Endothelial cell (in vitro differentiated cells): ENCODE measurements around the gene TEX35. TPM values are rescaled to one million over a fixed set of nuclear protein-coding genes. Genes with fewer than 3 reads are reported as not detected.

Experiments used
- DNase-seq: peaks from one replicate; pipeline ENCODE4 v3.0.0; 2021; ENCODE audit warnings: low spot score
- H3K27ac Mint-ChIP-seq: one replicate; pipeline ENCODE4 v1.8.0; 2021; ENCODE audit warnings: mixed read lengths, inconsistent platforms; ENCODE audit not compliant: unreplicated experiment
- H3K27me3 Mint-ChIP-seq: one replicate; pipeline ENCODE4 v1.8.0; 2021; ENCODE audit warnings: mild to moderate bottlenecking, moderate library complexity, mixed read lengths, inconsistent platforms; ENCODE audit not compliant: unreplicated experiment
- H3K36me3 Mint-ChIP-seq: one replicate; pipeline ENCODE4 v1.8.0; 2021; ENCODE audit warnings: mild to moderate bottlenecking, low read depth, mixed read lengths, inconsistent platforms; ENCODE audit not compliant: unreplicated experiment
- H3K4me1 Mint-ChIP-seq: one replicate; pipeline ENCODE4 v1.8.0; 2021; ENCODE audit warnings: mild to moderate bottlenecking, mixed read lengths, inconsistent platforms; ENCODE audit not compliant: unreplicated experiment
- H3K4me3 Mint-ChIP-seq: one replicate; pipeline ENCODE4 v1.8.0; 2021; ENCODE audit warnings: mild to moderate bottlenecking, mixed read lengths, inconsistent platforms; ENCODE audit not compliant: unreplicated experiment
- H3K9me3 Mint-ChIP-seq: one replicate; pipeline ENCODE4 v1.8.0; 2021; ENCODE audit warnings: mixed read lengths, inconsistent platforms; ENCODE audit not compliant: unreplicated experiment
- CTCF ChIP-seq: fragments of 200-600 bp; sonication (generic); IDR thresholded peaks from one replicate; pipeline ENCODE4 v1.5.0; 2021; ENCODE audit warnings: antibody characterized with exemption; ENCODE audit not compliant: unreplicated experiment
- long read RNA-seq: library from polyadenylated mRNA; unstranded; transcript quantifications from one replicate; pipeline ENCODE4 v2.0.0, GENCODE V29; 2020; ENCODE audit not compliant: unreplicated experiment
- total RNA-seq: library from RNA; stranded (reverse); fragmentation: NEBNext Ultra II Directional; extraction: Animal tissue kit (Norgen Biotek cat#: 25700); gene quantifications from one replicate; pipeline ENCODE4 v1.2.1, GENCODE V29; 2021; ENCODE audit not compliant: unreplicated experiment

TEX35 gene
- not detected for total RNA-seq
- long read RNA-seq: 0 reads

DNA sequence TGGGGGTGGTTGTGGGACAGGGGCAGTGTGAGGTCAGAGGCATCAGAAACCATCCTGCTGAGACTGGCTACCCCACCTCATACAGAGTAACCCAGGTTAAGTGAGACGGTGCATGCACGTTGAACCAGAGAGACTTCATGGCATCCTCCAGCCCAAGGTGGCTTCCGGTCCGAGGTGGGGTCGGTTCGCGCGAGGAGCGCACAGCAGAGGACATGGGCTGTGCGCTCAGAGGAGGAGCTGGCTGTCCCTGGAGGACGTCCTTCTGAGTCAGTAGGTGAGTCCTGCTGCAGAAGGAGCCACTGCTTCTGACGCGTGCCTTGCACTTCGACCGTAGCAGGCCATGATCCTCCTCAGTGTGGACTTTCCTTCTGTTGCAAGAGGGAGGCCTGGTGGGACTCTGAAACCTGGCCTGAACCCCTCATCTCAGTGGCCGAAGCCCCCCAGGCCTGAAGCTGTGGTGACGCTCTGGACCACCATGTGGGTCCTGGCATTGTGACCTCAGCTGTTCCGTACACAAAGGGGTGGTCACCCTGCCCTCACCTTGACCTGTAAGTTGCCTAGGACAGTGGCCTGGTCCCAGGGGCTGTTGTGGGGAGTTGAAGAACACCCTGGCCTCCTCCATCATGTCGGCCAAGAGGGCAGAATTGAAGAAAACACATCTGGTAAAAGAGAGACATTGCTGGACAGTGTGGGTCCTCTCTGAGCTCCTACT lies at the start of gene TEX35:
TEX35 (plus strand) TSS at position 544 of the 712 bp plus-strand sequence; CDS start at position 624, 80 bp downstream.
- no peak within 1 kb of the TSS for H3K4me3 Mint-ChIP-seq
- TF ChIP-seq CTCF: no peak
- H3K27ac Mint-ChIP-seq: no peak within 1 kb of the TSS
- no peaks in the 10 kb centered on the region for H3K36me3 Mint-ChIP-seq
- H3K9me3 Mint-ChIP-seq: no peaks in the 10 kb centered on the region
- H3K27me3 Mint-ChIP-seq: peaks cover 7% of the 10 kb centered on the region
- DNase-seq: no peak
- H3K4me1 Mint-ChIP-seq: no peaks in the 10 kb centered on the region

DNA sequence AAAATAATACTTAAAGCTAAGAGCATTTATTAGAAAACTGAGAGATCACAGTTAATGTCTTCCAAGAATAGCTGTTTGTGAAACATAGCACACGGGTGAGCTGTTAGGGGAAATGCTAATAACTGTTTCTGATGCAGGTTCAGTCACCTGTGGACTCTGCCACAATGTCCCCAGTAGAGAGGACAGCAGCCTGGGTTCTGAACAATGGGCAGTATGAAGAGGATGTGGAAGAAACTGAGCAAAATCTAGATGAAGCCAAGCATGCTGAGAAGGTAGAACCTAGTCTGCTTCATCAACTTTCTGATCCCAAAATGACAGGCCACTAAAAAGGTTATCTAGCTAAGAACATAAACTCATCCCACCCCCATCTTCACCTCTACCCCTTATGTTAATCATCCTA lies 48.8 kb upstream of the TEX35 start:
- DNase-seq: no peak
- Mint-ChIP-seq H3K27ac (no peak overlapping the region), H3K36me3 (peaks cover 34% of the 10 kb centered on the region), H3K4me1 (peaks cover 22% of the 10 kb centered on the region), H3K27me3 (peaks cover 4% of the 10 kb centered on the region), H3K4me3 (no peak overlapping the region), H3K9me3 (no peaks in the 10 kb centered on the region)
- no peak for TF ChIP-seq CTCF

DNA sequence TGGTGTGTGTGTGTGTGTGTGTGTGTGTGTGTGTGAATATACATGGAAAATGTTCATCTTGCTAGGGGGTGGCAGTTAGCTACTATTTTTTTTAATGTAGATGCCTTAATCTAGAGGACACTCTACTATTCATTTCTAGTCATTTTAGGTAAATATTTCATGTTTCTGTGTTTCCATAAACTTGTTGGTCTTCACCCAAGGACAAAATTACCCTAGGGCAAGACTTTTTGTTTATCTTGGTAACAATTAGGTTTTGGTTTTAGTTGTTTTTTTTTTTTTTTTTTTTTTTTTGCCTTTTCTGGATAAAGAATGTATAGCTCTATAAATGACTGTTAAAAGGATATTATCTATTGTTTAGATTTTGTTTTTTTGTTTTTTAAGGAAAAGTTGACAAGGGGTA lies 48.3 kb upstream of the TEX35 start:
- Mint-ChIP-seq H3K9me3 (no peaks in the 10 kb centered on the region), H3K36me3 (peaks cover 34% of the 10 kb centered on the region)

GRCh38 chr1:178465011-178465410 lies 47.9 kb upstream of the TEX35 start:
- Mint-ChIP-seq H3K4me1 (peaks cover 22% of the 10 kb centered on the region), H3K36me3 (peaks cover 34% of the 10 kb centered on the region), H3K27ac (no peak overlapping the region), H3K27me3 (peaks cover 4% of the 10 kb centered on the region), H3K4me3 (no peak overlapping the region), H3K9me3 (no peaks in the 10 kb centered on the region)
- no peak for DNase-seq
- TF ChIP-seq CTCF: no peak

More for the DNA sequence above, 48.3 kb upstream of the TEX35 start:
- peaks cover 22% of the 10 kb centered on the region for H3K4me1 Mint-ChIP-seq
- DNase-seq: no peak
- H3K4me3 Mint-ChIP-seq: no peak overlapping the region
- no peak for TF ChIP-seq CTCF
- H3K27me3 Mint-ChIP-seq: peaks cover 4% of the 10 kb centered on the region
- no peak overlapping the region for H3K27ac Mint-ChIP-seq

- H3K4me3 Mint-ChIP-seq: no peak overlapping the region
- no peak for DNase-seq
- peaks cover 42% of the 10 kb centered on the region for H3K36me3 Mint-ChIP-seq
Observed at GRCh38 chr1:178467837-178468236, 45.1 kb upstream of the TEX35 start.

More at GRCh38 chr1:178467837-178468236, 45.1 kb upstream of the TEX35 start:
- Mint-ChIP-seq H3K4me1 (peaks cover 27% of the 10 kb centered on the region), H3K9me3 (no peaks in the 10 kb centered on the region), H3K27ac (no peak overlapping the region), H3K27me3 (peaks cover 4% of the 10 kb centered on the region)
- TF ChIP-seq CTCF: no peak
